SK-N-SH treated with all-trans-retinoic acid at 6 μM for 48 hours (cell line): ENCODE data around the gene ADAMTS9.

Source experiments
- ATAC-seq: fragments of 200-7000 bp; cut with Tn5 transposase; 3 replicates; pipeline ENCODE4 v1.9.1; 2020; ENCODE audit warnings: mild to moderate bottlenecking, moderate library complexity
- BACH2 ChIP-seq: fragments of 250-450 bp; sonication (Bioruptor Pico); IDR thresholded peaks from 2 replicates; pipeline ENCODE4 v1.9.0; 2021; ENCODE audit warnings: mild to moderate bottlenecking, borderline replicate concordance
- CSDC2 ChIP-seq: fragments of 250-450 bp; sonication (Bioruptor Pico); IDR thresholded peaks from 2 replicates; pipeline ENCODE4 v1.5.0; 2020; ENCODE audit warnings: mild to moderate bottlenecking, moderate library complexity
- ESRRG ChIP-seq: fragments of 250-450 bp; sonication (Bioruptor Pico); IDR thresholded peaks from 2 replicates; pipeline ENCODE4 v1.6.1; 2021; ENCODE audit warnings: mild to moderate bottlenecking
- GLIS3 ChIP-seq: fragments of 250-450 bp; sonication (Bioruptor Pico); IDR thresholded peaks from 2 replicates; pipeline ENCODE4 v1.5.0; 2020; ENCODE audit warnings: mild to moderate bottlenecking, moderate library complexity
- ISL1 ChIP-seq: fragments of 250-450 bp; sonication (Bioruptor Pico); IDR thresholded peaks from 2 replicates; pipeline ENCODE4 v2.1.2; 2022; ENCODE audit warnings: mild to moderate bottlenecking, moderate library complexity
- OSR1 ChIP-seq: fragments of 250-450 bp; sonication (Bioruptor Pico); IDR thresholded peaks from 2 replicates; pipeline ENCODE4 v1.8.0; 2022; ENCODE audit warnings: moderate library complexity, mild to moderate bottlenecking, inconsistent platforms
- PPARA ChIP-seq: fragments of 250-450 bp; sonication (Bioruptor Pico); IDR thresholded peaks from 2 replicates; pipeline ENCODE4 v1.5.0; 2020; ENCODE audit warnings: mild to moderate bottlenecking, borderline replicate concordance
- RARB ChIP-seq: fragments of 250-450 bp; sonication (Bioruptor Pico); IDR thresholded peaks from 2 replicates; pipeline ENCODE4 v1.8.0; 2021; ENCODE audit warnings: mild to moderate bottlenecking, moderate library complexity
- SNAI2 ChIP-seq: fragments of 250-450 bp; sonication (Bioruptor Pico); IDR thresholded peaks from 2 replicates; pipeline ENCODE4 v1.5.0; 2020; ENCODE audit warnings: mild to moderate bottlenecking, moderate library complexity
- TCF4 ChIP-seq: fragments of 250-450 bp; sonication (Bioruptor Pico); IDR thresholded peaks from 2 replicates; pipeline ENCODE4 v1.8.0; 2021; ENCODE audit warnings: mild to moderate bottlenecking, moderate library complexity, borderline replicate concordance
- ZC3H10 ChIP-seq: fragments of 250-450 bp; sonication (Bioruptor Pico); IDR thresholded peaks from 2 replicates; pipeline ENCODE4 v1.5.1; 2021; ENCODE audit warnings: mild to moderate bottlenecking, moderate library complexity
- ZFP3 ChIP-seq: fragments of 250-450 bp; sonication (Bioruptor Pico); IDR thresholded peaks from 2 replicates; pipeline ENCODE4 v1.5.0; 2020; ENCODE audit warnings: mild to moderate bottlenecking, moderate library complexity
- ZFP30 ChIP-seq: fragments of 450-650 bp; formaldehyde crosslinking; IDR thresholded peaks from 2 replicates; pipeline ENCODE4 v1.5.0; 2022; ENCODE audit warnings: mild to moderate bottlenecking, moderate library complexity
- ZNF565 ChIP-seq: fragments of 450-650 bp; formaldehyde crosslinking; conservative IDR thresholded peaks from 2 replicates; pipeline ENCODE4 v1.5.0; 2020; ENCODE audit warnings: low read depth, mild to moderate bottlenecking, moderate library complexity
- ZNF70 ChIP-seq: fragments of 450-650 bp; formaldehyde crosslinking; IDR thresholded peaks from 2 replicates; pipeline ENCODE4 v1.5.0; 2020; ENCODE audit warnings: mild to moderate bottlenecking, moderate library complexity
- ZNF8 ChIP-seq: fragments of 450-650 bp; formaldehyde crosslinking; IDR thresholded peaks from 2 replicates; pipeline ENCODE4 v1.5.0; 2020; ENCODE audit warnings: mild to moderate bottlenecking, moderate library complexity
- TF ChIP-seq, protein P1 (sequence below): fragments of 250-450 bp; sonication (Bioruptor Pico); IDR thresholded peaks from 2 replicates; pipeline ENCODE4 v1.8.0; 2021; ENCODE audit warnings: low read depth, mild to moderate bottlenecking, moderate library complexity, borderline replicate concordance
- TF ChIP-seq, protein P2 (sequence below): fragments of 250-450 bp; sonication (Bioruptor Pico); IDR thresholded peaks from 2 replicates; pipeline ENCODE4 v1.5.1; 2020; ENCODE audit warnings: low read depth, mild to moderate bottlenecking, moderate library complexity
- TF ChIP-seq, protein P3 (sequence below): fragments of 250-450 bp; sonication (Bioruptor Pico); IDR thresholded peaks from 2 replicates; pipeline ENCODE4 v1.8.0; 2020; ENCODE audit warnings: mild to moderate bottlenecking, moderate library complexity, borderline replicate concordance
- TF ChIP-seq, protein P4 (sequence below): fragments of 250-450 bp; sonication (Bioruptor Pico); IDR thresholded peaks from 2 replicates; pipeline ENCODE4 v1.5.0; 2020; ENCODE audit warnings: mild to moderate bottlenecking, moderate library complexity

The ADAMTS9 gene

GRCh38 chr3:64552160-64552559 lies 135.6 kb downstream of the ADAMTS9 start (continued):
- TF ChIP-seq, protein P1, sequence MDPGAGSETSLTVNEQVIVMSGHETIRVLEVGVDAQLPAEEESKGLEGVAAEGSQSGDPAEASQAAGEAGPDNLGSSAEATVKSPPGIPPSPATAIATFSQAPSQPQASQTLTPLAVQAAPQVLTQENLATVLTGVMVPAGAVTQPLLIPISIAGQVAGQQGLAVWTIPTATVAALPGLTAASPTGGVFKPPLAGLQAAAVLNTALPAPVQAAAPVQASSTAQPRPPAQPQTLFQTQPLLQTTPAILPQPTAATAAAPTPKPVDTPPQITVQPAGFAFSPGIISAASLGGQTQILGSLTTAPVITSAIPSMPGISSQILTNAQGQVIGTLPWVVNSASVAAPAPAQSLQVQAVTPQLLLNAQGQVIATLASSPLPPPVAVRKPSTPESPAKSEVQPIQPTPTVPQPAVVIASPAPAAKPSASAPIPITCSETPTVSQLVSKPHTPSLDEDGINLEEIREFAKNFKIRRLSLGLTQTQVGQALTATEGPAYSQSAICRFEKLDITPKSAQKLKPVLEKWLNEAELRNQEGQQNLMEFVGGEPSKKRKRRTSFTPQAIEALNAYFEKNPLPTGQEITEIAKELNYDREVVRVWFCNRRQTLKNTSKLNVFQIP (CRISPR knock-in tag) = no peak
- no peak for TF ChIP-seq SNAI2
- no peak for TF ChIP-seq ISL1 (CRISPR knock-in tag)
- TF ChIP-seq GLIS3 = no peak
- no peak for TF ChIP-seq ZNF565 (CRISPR knock-in tag)
- TF ChIP-seq ZNF8 (CRISPR knock-in tag) = no peak
- TF ChIP-seq ZFP3 (CRISPR knock-in tag) = no peak
- TF ChIP-seq, all 23 proteins: peak for 0

DNA sequence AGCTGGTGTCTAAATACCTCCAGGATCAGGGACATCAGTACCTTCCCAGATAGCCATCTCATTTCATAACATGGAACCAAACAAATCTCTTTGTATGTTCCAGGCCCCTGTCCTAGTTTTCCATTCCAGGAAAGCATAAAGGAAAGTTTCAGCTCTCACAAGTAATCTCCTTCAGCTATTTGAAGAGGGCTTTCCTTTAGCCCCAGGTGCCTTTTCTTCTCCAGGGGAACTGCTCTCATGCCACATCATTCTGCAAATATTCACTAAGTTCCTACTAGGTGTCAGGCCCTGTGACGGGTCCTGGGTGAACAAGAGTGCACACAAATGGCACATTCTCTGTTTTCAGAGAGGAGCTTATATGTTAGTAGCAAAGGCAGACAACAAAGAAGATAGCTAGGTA lies 136.1 kb downstream of the ADAMTS9 start:
- TF ChIP-seq, protein P1 (CRISPR knock-in tag) = no peak
- TF ChIP-seq BACH2 (CRISPR knock-in tag) (no peak), ZNF565 (CRISPR knock-in tag) (no peak), ISL1 (CRISPR knock-in tag) (no peak), OSR1 (CRISPR knock-in tag) (no peak), ESRRG (CRISPR knock-in tag) (no peak), ZFP30 (CRISPR knock-in tag) (no peak), CSDC2 (CRISPR knock-in tag) (no peak), ZFP3 (CRISPR knock-in tag) (no peak), ZC3H10 (CRISPR knock-in tag) (no peak), TCF4 (no peak), SNAI2 (no peak), PPARA (CRISPR knock-in tag) (no peak)
- TF ChIP-seq, protein P2, sequence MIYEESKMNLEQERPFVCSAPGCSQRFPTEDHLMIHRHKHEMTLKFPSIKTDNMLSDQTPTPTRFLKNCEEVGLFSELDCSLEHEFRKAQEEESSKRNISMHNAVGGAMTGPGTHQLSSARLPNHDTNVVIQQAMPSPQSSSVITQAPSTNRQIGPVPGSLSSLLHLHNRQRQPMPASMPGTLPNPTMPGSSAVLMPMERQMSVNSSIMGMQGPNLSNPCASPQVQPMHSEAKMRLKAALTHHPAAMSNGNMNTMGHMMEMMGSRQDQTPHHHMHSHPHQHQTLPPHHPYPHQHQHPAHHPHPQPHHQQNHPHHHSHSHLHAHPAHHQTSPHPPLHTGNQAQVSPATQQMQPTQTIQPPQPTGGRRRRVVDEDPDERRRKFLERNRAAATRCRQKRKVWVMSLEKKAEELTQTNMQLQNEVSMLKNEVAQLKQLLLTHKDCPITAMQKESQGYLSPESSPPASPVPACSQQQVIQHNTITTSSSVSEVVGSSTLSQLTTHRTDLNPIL (CRISPR knock-in tag) = no peak
- TF ChIP-seq, protein P3, sequence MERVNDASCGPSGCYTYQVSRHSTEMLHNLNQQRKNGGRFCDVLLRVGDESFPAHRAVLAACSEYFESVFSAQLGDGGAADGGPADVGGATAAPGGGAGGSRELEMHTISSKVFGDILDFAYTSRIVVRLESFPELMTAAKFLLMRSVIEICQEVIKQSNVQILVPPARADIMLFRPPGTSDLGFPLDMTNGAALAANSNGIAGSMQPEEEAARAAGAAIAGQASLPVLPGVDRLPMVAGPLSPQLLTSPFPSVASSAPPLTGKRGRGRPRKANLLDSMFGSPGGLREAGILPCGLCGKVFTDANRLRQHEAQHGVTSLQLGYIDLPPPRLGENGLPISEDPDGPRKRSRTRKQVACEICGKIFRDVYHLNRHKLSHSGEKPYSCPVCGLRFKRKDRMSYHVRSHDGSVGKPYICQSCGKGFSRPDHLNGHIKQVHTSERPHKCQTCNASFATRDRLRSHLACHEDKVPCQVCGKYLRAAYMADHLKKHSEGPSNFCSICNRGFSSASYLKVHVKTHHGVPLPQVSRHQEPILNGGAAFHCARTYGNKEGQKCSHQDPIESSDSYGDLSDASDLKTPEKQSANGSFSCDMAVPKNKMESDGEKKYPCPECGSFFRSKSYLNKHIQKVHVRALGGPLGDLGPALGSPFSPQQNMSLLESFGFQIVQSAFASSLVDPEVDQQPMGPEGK = no peak
- TF ChIP-seq, all 23 proteins: peak for 0
- no peak for ATAC-seq

- no peak for TF ChIP-seq RARB (CRISPR knock-in tag)
- TF ChIP-seq, protein P4, sequence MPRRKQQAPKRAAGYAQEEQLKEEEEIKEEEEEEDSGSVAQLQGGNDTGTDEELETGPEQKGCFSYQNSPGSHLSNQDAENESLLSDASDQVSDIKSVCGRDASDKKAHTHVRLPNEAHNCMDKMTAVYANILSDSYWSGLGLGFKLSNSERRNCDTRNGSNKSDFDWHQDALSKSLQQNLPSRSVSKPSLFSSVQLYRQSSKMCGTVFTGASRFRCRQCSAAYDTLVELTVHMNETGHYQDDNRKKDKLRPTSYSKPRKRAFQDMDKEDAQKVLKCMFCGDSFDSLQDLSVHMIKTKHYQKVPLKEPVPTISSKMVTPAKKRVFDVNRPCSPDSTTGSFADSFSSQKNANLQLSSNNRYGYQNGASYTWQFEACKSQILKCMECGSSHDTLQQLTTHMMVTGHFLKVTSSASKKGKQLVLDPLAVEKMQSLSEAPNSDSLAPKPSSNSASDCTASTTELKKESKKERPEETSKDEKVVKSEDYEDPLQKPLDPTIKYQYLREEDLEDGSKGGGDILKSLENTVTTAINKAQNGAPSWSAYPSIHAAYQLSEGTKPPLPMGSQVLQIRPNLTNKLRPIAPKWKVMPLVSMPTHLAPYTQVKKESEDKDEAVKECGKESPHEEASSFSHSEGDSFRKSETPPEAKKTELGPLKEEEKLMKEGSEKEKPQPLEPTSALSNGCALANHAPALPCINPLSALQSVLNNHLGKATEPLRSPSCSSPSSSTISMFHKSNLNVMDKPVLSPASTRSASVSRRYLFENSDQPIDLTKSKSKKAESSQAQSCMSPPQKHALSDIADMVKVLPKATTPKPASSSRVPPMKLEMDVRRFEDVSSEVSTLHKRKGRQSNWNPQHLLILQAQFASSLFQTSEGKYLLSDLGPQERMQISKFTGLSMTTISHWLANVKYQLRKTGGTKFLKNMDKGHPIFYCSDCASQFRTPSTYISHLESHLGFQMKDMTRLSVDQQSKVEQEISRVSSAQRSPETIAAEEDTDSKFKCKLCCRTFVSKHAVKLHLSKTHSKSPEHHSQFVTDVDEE (CRISPR knock-in tag) = no peak
- no peak for TF ChIP-seq ZNF70 (CRISPR knock-in tag)
- TF ChIP-seq GLIS3 = no peak
- TF ChIP-seq, protein P1 (CRISPR knock-in tag) = no peak
- TF ChIP-seq ZFP3 (CRISPR knock-in tag) = no peak
- TF ChIP-seq, protein P2 (CRISPR knock-in tag) = no peak
- no peak for TF ChIP-seq ZNF565 (CRISPR knock-in tag)
- no peak for TF ChIP-seq SNAI2
- TF ChIP-seq, protein P3 = no peak
- no peak for TF ChIP-seq OSR1 (CRISPR knock-in tag)
- no peak for ATAC-seq
Observed at GRCh38 chr3:64550745-64551144, 137.1 kb downstream of the ADAMTS9 start.
